ENCODE measurements around the gene JMJD8. TPM values are rescaled to one million over a fixed set of nuclear protein-coding genes. Genes with fewer than 3 reads are reported as not detected.

The JMJD8 gene
- total RNA-seq, 1 donor = 48.5 TPM

GRCh38 chr16:689175-689897, 5.2 kb upstream of the JMJD8 start:
- H3K27me3 ChIP-seq (ENCODE audit: insufficient read depth, low read length) = peaks cover 25% of the 10 kb centered on the region
- DNase-seq (ENCODE audit: insufficient read length, low spot score, missing footprints) = no peak
- H3K79me2 ChIP-seq (ENCODE audit: insufficient read depth, low read length) = peaks cover 22% of the 10 kb centered on the region
- peaks cover 2% of the 10 kb centered on the region for H3K36me3 ChIP-seq (ENCODE audit: insufficient read depth, low read length)
- no peaks in the 10 kb centered on the region for H4K20me1 ChIP-seq (ENCODE audit: insufficient read depth, low read length)
- peak overlapping the region; percentile 76 for H3K27ac ChIP-seq (ENCODE audit: low read depth, low read length)
- H3K4me2 ChIP-seq (ENCODE audit: insufficient read depth, low read length) = peak overlapping the region; percentile 90
- peak overlapping the region; percentile 88 for H2AFZ ChIP-seq (ENCODE audit: low read length)
- H3K4me1 ChIP-seq (ENCODE audit: insufficient read depth, low read length) = peaks cover 9% of the 10 kb centered on the region
- H3K4me3 ChIP-seq (ENCODE audit: insufficient read depth, low read length) = peak overlapping the region; percentile 94
- no peaks in the 10 kb centered on the region for H3K9me3 ChIP-seq (ENCODE audit: low read depth, low read length)
- TF ChIP-seq, protein P1, sequence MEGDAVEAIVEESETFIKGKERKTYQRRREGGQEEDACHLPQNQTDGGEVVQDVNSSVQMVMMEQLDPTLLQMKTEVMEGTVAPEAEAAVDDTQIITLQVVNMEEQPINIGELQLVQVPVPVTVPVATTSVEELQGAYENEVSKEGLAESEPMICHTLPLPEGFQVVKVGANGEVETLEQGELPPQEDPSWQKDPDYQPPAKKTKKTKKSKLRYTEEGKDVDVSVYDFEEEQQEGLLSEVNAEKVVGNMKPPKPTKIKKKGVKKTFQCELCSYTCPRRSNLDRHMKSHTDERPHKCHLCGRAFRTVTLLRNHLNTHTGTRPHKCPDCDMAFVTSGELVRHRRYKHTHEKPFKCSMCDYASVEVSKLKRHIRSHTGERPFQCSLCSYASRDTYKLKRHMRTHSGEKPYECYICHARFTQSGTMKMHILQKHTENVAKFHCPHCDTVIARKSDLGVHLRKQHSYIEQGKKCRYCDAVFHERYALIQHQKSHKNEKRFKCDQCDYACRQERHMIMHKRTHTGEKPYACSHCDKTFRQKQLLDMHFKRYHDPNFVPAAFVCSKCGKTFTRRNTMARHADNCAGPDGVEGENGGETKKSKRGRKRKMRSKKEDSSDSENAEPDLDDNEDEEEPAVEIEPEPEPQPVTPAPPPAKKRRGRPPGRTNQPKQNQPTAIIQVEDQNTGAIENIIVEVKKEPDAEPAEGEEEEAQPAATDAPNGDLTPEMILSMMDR (IDR thresholded peaks at IDR 0.05; ENCODE audit: extremely low read depth, low read depth, low read length) = no peak

- TF ChIP-seq, protein P1 (IDR thresholded peaks at IDR 0.05; ENCODE audit: extremely low read depth, low read depth, low read length) = no peak
- H4K20me1 ChIP-seq (ENCODE audit: insufficient read depth, low read length) = peaks cover 11% of the 10 kb centered on the region
- H3K27me3 ChIP-seq (ENCODE audit: insufficient read depth, low read length) = peaks cover 9% of the 10 kb centered on the region
- H3K4me2 ChIP-seq (ENCODE audit: insufficient read depth, low read length) = no peak overlapping the region
- peaks cover 37% of the 10 kb centered on the region for H3K79me2 ChIP-seq (ENCODE audit: insufficient read depth, low read length)
- no peak overlapping the region for H3K4me3 ChIP-seq (ENCODE audit: insufficient read depth, low read length)
- H3K9me3 ChIP-seq (ENCODE audit: low read depth, low read length) = no peaks in the 10 kb centered on the region
- H2AFZ ChIP-seq (ENCODE audit: low read length) = no peak overlapping the region
- H3K4me1 ChIP-seq (ENCODE audit: insufficient read depth, low read length) = peaks cover 16% of the 10 kb centered on the region
- H3K27ac ChIP-seq (ENCODE audit: low read depth, low read length) = no peak overlapping the region
- DNase-seq (ENCODE audit: insufficient read length, low spot score, missing footprints) = no peak
- H3K36me3 ChIP-seq (ENCODE audit: insufficient read depth, low read length) = peaks cover 10% of the 10 kb centered on the region
These were observed 3.4 kb upstream of the JMJD8 start for GRCh38 chr16:687499-687898.

DNA sequence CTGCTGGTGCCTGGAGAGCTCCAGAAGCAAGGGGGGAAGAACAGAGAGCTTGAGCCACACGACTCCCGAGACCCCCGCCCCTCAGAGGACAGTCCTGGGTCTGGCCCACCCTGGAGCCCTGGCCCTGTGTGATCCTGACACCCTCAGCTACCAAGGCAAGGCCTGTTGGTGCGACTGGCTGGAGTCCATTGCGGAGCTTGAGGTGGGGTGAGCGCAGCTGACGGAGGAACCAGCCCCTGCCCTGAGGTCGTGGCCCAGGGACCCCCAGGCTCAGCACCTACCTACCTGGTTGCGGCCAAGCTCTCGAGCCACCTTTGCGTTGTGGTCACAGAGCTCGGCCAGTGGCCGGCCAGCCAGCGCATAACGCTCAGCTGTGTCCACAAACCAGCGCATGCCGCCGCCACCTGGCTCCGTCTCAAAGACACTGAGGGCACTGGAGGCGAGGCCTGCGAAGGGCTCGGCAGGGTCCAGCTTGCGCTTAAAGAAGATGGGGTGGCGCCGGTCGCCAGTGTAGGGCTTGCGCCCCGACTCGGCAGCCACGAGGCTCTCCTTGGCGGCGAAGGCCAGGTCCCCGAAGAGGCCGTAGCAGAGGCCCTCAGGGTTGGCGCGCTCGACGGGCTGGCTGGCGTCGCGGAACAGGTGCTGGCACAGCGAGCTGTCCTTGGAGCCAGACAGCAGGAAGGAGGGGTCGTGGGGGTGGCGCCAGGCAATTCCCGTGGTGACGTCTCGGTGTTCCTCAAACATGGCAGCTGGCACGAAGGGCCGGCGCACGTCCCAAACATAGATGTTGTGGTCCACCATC, 2.5 kb upstream of the JMJD8 start:
- H3K27ac ChIP-seq (ENCODE audit: low read depth, low read length) = no peak overlapping the region
- no peak overlapping the region for H2AFZ ChIP-seq (ENCODE audit: low read length)
- DNase-seq (ENCODE audit: insufficient read length, low spot score, missing footprints) = no peak
- H3K4me2 ChIP-seq (ENCODE audit: insufficient read depth, low read length) = no peak overlapping the region
- H3K27me3 ChIP-seq (ENCODE audit: insufficient read depth, low read length) = peaks cover under 1% of the 10 kb centered on the region
- no peaks in the 10 kb centered on the region for H3K9me3 ChIP-seq (ENCODE audit: low read depth, low read length)
- TF ChIP-seq, protein P1 (IDR thresholded peaks at IDR 0.05; ENCODE audit: extremely low read depth, low read depth, low read length) = no peak
- peaks cover 45% of the 10 kb centered on the region for H3K79me2 ChIP-seq (ENCODE audit: insufficient read depth, low read length)
- peaks cover 21% of the 10 kb centered on the region for H3K4me1 ChIP-seq (ENCODE audit: insufficient read depth, low read length)
- H4K20me1 ChIP-seq (ENCODE audit: insufficient read depth, low read length) = peaks cover 19% of the 10 kb centered on the region
- H3K36me3 ChIP-seq (ENCODE audit: insufficient read depth, low read length) = peaks cover 18% of the 10 kb centered on the region
- H3K4me3 ChIP-seq (ENCODE audit: insufficient read depth, low read length) = no peak overlapping the region

DNA sequence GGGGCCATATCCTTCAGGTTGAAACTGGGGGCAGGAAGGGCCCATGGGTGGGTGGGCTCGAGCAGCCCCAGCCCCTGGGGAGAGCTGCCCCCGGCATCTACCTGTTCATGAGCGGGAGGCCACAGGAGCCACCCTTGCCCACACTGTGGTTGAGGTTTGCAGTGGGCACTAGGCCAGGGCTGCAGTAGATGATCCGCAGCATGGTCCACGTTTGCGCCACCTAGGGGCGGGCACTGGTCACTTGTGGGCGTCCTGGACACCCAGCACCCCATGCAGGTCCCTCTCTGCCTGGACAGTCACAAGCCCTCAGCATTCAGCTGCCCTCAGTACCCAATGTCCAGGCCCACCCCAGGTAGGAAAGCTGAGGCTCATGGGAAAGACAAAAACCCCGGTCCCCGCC, 1.8 kb upstream of the JMJD8 start:
- no peaks in the 10 kb centered on the region for H3K27me3 ChIP-seq (ENCODE audit: insufficient read depth, low read length)
- H3K4me2 ChIP-seq (ENCODE audit: insufficient read depth, low read length) = no peak overlapping the region
- peaks cover 28% of the 10 kb centered on the region for H3K4me1 ChIP-seq (ENCODE audit: insufficient read depth, low read length)
- no peak overlapping the region for H3K4me3 ChIP-seq (ENCODE audit: insufficient read depth, low read length)
- H3K36me3 ChIP-seq (ENCODE audit: insufficient read depth, low read length) = peaks cover 23% of the 10 kb centered on the region
- H3K27ac ChIP-seq (ENCODE audit: low read depth, low read length) = no peak overlapping the region
- peak; percentile 96 for DNase-seq (ENCODE audit: insufficient read length, low spot score, missing footprints)
- H3K79me2 ChIP-seq (ENCODE audit: insufficient read depth, low read length) = peaks cover 52% of the 10 kb centered on the region
- peaks cover 26% of the 10 kb centered on the region for H4K20me1 ChIP-seq (ENCODE audit: insufficient read depth, low read length)
- TF ChIP-seq, protein P1 (IDR thresholded peaks at IDR 0.05; ENCODE audit: extremely low read depth, low read depth, low read length) = peak; percentile 61
- H2AFZ ChIP-seq (ENCODE audit: low read length) = no peak overlapping the region
- H3K9me3 ChIP-seq (ENCODE audit: low read depth, low read length) = no peaks in the 10 kb centered on the region
